ENCODE results near the gene FSD1L.
"Not testable (repeated sequence)": the region's sequence is repeated elsewhere in the genome, so short reads cannot be mapped to it uniquely, and the experiment has no call there.

The FSD1L gene

DNA sequence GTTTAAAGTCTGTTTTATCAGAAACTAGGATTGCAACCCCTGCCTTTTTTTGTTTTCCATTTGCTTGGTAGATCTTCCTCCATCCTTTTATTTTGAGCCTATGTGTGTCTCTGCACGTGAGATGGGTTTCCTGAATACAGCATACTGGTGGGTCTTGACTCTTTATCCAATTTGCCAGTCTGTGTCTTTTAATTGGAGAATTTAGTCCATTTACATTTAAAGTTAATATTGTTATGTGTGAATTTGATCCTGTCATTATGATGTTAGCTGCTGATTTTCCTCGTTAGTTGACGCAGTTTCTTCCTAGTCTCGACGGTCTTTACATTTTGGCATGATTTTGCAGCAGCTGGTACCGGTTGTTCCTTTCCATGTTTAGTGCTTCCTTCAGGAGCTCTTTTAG is 132.1 kb downstream of the FSD1L start:
- not testable (repeated sequence) for DNase-seq

DNA sequence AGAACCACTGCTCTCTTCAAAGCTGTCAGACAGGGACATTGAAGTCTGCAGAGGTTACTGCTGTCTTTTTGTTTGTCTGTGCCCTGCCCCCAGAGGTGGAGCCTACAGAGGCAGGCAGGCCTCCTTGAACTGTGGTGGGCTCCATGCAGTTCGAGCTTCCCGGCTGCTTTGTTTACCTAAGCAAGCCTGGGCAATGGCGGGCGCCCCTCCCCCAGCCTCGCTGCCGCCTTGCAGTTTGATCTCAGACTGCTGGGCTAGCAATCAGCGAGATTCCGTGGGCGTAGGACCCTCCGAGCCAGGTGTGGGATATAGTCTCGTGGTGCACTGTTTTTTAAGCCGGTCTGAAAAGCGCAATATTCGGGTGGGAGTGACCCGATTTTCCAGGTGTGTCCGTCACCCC is 133.7 kb downstream of the FSD1L start:
- DNase-seq, result not testable (repeated sequence)

DNA sequence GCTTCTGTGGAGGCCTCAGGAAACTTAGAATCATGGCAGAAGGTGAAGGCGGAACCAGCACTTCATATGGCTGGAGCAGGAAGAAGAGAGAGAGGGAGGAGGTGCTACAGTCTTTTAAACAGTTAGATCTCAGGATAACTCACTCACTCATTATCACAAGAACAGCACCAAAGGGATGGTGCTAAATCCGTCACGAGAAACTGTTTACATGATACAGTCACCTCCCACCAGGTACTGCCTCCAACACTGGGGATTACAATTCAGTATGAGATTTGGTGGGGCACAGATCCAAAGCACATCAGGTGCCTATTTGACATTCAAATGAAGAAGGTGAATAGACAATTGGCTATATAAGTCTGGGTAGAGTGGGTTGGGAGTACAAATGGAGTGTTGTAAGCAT is 145.3 kb downstream of the FSD1L start:
- DNase-seq, result no peak

Data from NCI-H2029 (cell line).